Measurements from ENCODE around the gene COPA.

COPA gene

GRCh38 chr1:160260406-160261382, 82.4 kb downstream of the COPA start:
- Histone ChIP-seq H3K4me3 (ENCODE audit: low read depth in 1 of 5, low read length in 5 of 5) (peak overlapping the region; percentile 92 to 99 (median 98)), H3K27ac (ENCODE audit: low read depth, low read length) (peak overlapping the region; percentile 99), H3K9me3 (ENCODE audit: control insufficient read depth in 5 of 5, low read length in 5 of 5) (no peaks in the 10 kb centered on the region), H3K36me3 (ENCODE audit: control insufficient read depth in 5 of 5, insufficient read depth in 5 of 5, low read length in 5 of 5) (peaks cover 0 to 2% (median 0%) of the 10 kb centered on the region in 5 donors), H3K4me1 (ENCODE audit: control insufficient read depth in 5 of 5, insufficient read depth in 5 of 5, low read length in 5 of 5) (peaks cover 4 to 47% (median 35%) of the 10 kb centered on the region in 5 donors), H3K9ac (ENCODE audit: low read length in 5 of 5) (peak overlapping the region; percentile 57 to 100 (median 97)), H3K27me3 (ENCODE audit: control insufficient read depth in 5 of 5, insufficient read depth in 4 of 5, low read length in 5 of 5) (no peaks in the 10 kb centered on the region)

GRCh38 chr1:160258177-160258798, 84.8 kb downstream of the COPA start:
- H3K9me3 ChIP-seq (ENCODE audit: control insufficient read depth in 5 of 5, low read length in 5 of 5), result no peaks in the 10 kb centered on the region
- no peak overlapping the region for H3K27ac ChIP-seq (ENCODE audit: low read depth, low read length)
- no peak overlapping the region for H3K4me3 ChIP-seq (ENCODE audit: low read depth in 1 of 5, low read length in 5 of 5)
- peaks cover 0 to 4% (median 0%) of the 10 kb centered on the region in 5 donors for H3K36me3 ChIP-seq (ENCODE audit: control insufficient read depth in 5 of 5, insufficient read depth in 5 of 5, low read length in 5 of 5)
- no peak overlapping the region for H3K9ac ChIP-seq (ENCODE audit: low read length in 5 of 5)
- peaks cover 4 to 47% (median 35%) of the 10 kb centered on the region in 5 donors for H3K4me1 ChIP-seq (ENCODE audit: control insufficient read depth in 5 of 5, insufficient read depth in 5 of 5, low read length in 5 of 5)
- H3K27me3 ChIP-seq (ENCODE audit: control insufficient read depth in 5 of 5, insufficient read depth in 4 of 5, low read length in 5 of 5), result no peaks in the 10 kb centered on the region

GRCh38 chr1:160257411-160258015, 85.5 kb downstream of the COPA start:
- H3K27me3 ChIP-seq (ENCODE audit: control insufficient read depth in 5 of 5, insufficient read depth in 4 of 5, low read length in 5 of 5), result no peaks in the 10 kb centered on the region
- H3K9me3 ChIP-seq (ENCODE audit: control insufficient read depth in 5 of 5, low read length in 5 of 5), result no peaks in the 10 kb centered on the region
- H3K36me3 ChIP-seq (ENCODE audit: control insufficient read depth in 5 of 5, insufficient read depth in 5 of 5, low read length in 5 of 5), result peaks cover 0 to 4% (median 0%) of the 10 kb centered on the region in 5 donors
- no peak overlapping the region for H3K4me3 ChIP-seq (ENCODE audit: low read depth in 1 of 5, low read length in 5 of 5)
- no peak overlapping the region for H3K9ac ChIP-seq (ENCODE audit: low read length in 5 of 5)
- peak overlapping the region; percentile 65 for H3K27ac ChIP-seq (ENCODE audit: low read depth, low read length)
- peaks cover 4 to 40% (median 30%) of the 10 kb centered on the region in 5 donors for H3K4me1 ChIP-seq (ENCODE audit: control insufficient read depth in 5 of 5, insufficient read depth in 5 of 5, low read length in 5 of 5)

- H3K9me3 ChIP-seq (ENCODE audit: control insufficient read depth in 5 of 5, low read length in 5 of 5), result no peaks in the 10 kb centered on the region
- no peaks in the 10 kb centered on the region for H3K27me3 ChIP-seq (ENCODE audit: control insufficient read depth in 5 of 5, insufficient read depth in 4 of 5, low read length in 5 of 5)
- H3K9ac ChIP-seq (ENCODE audit: low read length in 5 of 5), result no peak overlapping the region
- H3K4me1 ChIP-seq (ENCODE audit: control insufficient read depth in 5 of 5, insufficient read depth in 5 of 5, low read length in 5 of 5), result peaks cover 7 to 40% (median 29%) of the 10 kb centered on the region in 5 donors
- peaks cover 0 to 4% (median 0%) of the 10 kb centered on the region in 5 donors for H3K36me3 ChIP-seq (ENCODE audit: control insufficient read depth in 5 of 5, insufficient read depth in 5 of 5, low read length in 5 of 5)
- H3K4me3 ChIP-seq (ENCODE audit: low read depth in 1 of 5, low read length in 5 of 5), result no peak overlapping the region
- H3K27ac ChIP-seq (ENCODE audit: low read depth, low read length), result peak overlapping the region; percentile 65
Observed at GRCh38 chr1:160256396-160257046, 86.5 kb downstream of the COPA start.

GRCh38 chr1:160255781-160256300, 87.2 kb downstream of the COPA start:
- peaks cover 6 to 33% (median 23%) of the 10 kb centered on the region in 5 donors for H3K4me1 ChIP-seq (ENCODE audit: control insufficient read depth in 5 of 5, insufficient read depth in 5 of 5, low read length in 5 of 5)

GRCh38 chr1:160251687-160252526, 91.1 kb downstream of the COPA start:
- Histone ChIP-seq H3K9ac (ENCODE audit: low read length in 5 of 5) (peak overlapping the region in 2 of 5 donors; percentile 13), H3K27ac (ENCODE audit: low read depth, low read length) (peak overlapping the region; percentile 75), H3K9me3 (ENCODE audit: control insufficient read depth in 5 of 5, low read length in 5 of 5) (no peaks in the 10 kb centered on the region), H3K27me3 (ENCODE audit: control insufficient read depth in 5 of 5, insufficient read depth in 4 of 5, low read length in 5 of 5) (no peaks in the 10 kb centered on the region), H3K36me3 (ENCODE audit: control insufficient read depth in 5 of 5, insufficient read depth in 5 of 5, low read length in 5 of 5) (peaks cover 0 to 5% (median 0%) of the 10 kb centered on the region in 5 donors), H3K4me1 (ENCODE audit: control insufficient read depth in 5 of 5, insufficient read depth in 5 of 5, low read length in 5 of 5) (peaks cover 3 to 16% (median 10%) of the 10 kb centered on the region in 5 donors), H3K4me3 (ENCODE audit: low read depth in 1 of 5, low read length in 5 of 5) (no peak overlapping the region)

More at GRCh38 chr1:160255781-160256300, 87.2 kb downstream of the COPA start:
- Histone ChIP-seq H3K9me3 (ENCODE audit: control insufficient read depth in 5 of 5, low read length in 5 of 5) (no peaks in the 10 kb centered on the region), H3K9ac (ENCODE audit: low read length in 5 of 5) (no peak overlapping the region), H3K36me3 (ENCODE audit: control insufficient read depth in 5 of 5, insufficient read depth in 5 of 5, low read length in 5 of 5) (peaks cover 0 to 7% (median 0%) of the 10 kb centered on the region in 5 donors), H3K27ac (ENCODE audit: low read depth, low read length) (peak overlapping the region; percentile 65), H3K27me3 (ENCODE audit: control insufficient read depth in 5 of 5, insufficient read depth in 4 of 5, low read length in 5 of 5) (no peaks in the 10 kb centered on the region), H3K4me3 (ENCODE audit: low read depth in 1 of 5, low read length in 5 of 5) (no peak overlapping the region)

GRCh38 chr1:160251011-160251410, 92.0 kb downstream of the COPA start:
- peaks cover 2 to 8% (median 4%) of the 10 kb centered on the region in 5 donors for H3K4me1 ChIP-seq (ENCODE audit: control insufficient read depth in 5 of 5, insufficient read depth in 5 of 5, low read length in 5 of 5)
- H3K9me3 ChIP-seq (ENCODE audit: control insufficient read depth in 5 of 5, low read length in 5 of 5), result no peaks in the 10 kb centered on the region
- H3K9ac ChIP-seq (ENCODE audit: low read length in 5 of 5), result no peak overlapping the region
- H3K36me3 ChIP-seq (ENCODE audit: control insufficient read depth in 5 of 5, insufficient read depth in 5 of 5, low read length in 5 of 5), result peaks cover 0 to 5% (median 0%) of the 10 kb centered on the region in 5 donors
- no peaks in the 10 kb centered on the region for H3K27me3 ChIP-seq (ENCODE audit: control insufficient read depth in 5 of 5, insufficient read depth in 4 of 5, low read length in 5 of 5)
- no peak overlapping the region for H3K27ac ChIP-seq (ENCODE audit: low read depth, low read length)
- H3K4me3 ChIP-seq (ENCODE audit: low read depth in 1 of 5, low read length in 5 of 5), result no peak overlapping the region

GRCh38 chr1:160247053-160247452, 96.0 kb downstream of the COPA start:
- no peak overlapping the region for H3K27ac ChIP-seq (ENCODE audit: low read depth, low read length)
- H3K4me1 ChIP-seq (ENCODE audit: control insufficient read depth in 5 of 5, insufficient read depth in 5 of 5, low read length in 5 of 5), result peaks cover 0 to 16% (median 4%) of the 10 kb centered on the region in 5 donors
- H3K36me3 ChIP-seq (ENCODE audit: control insufficient read depth in 5 of 5, insufficient read depth in 5 of 5, low read length in 5 of 5), result peaks cover 8 to 21% (median 15%) of the 10 kb centered on the region in 5 donors
- no peak overlapping the region for H3K9ac ChIP-seq (ENCODE audit: low read length in 5 of 5)
- no peak overlapping the region for H3K4me3 ChIP-seq (ENCODE audit: low read depth in 1 of 5, low read length in 5 of 5)
- H3K9me3 ChIP-seq (ENCODE audit: control insufficient read depth in 5 of 5, low read length in 5 of 5), result no peaks in the 10 kb centered on the region
- no peaks in the 10 kb centered on the region for H3K27me3 ChIP-seq (ENCODE audit: control insufficient read depth in 5 of 5, insufficient read depth in 4 of 5, low read length in 5 of 5)

All from subcutaneous abdominal adipose tissue (tissue), 5 donors.